GM21619 (cell line): ENCODE results near the gene DGLUCY.
"Not testable (repeated sequence)": the region's sequence is repeated elsewhere in the genome, so short reads cannot be mapped to it uniquely, and the experiment has no call there.

Source experiments
- ATAC-seq: cut with Tn5 transposase; IDR thresholded peaks from one replicate; pipeline ENCODE4 v1.9.1; 2021; ENCODE audit not compliant: unreplicated experiment

Gene DGLUCY

GRCh38 chr14:91103116-91103515, 10.8 kb upstream of the DGLUCY start:
- ATAC-seq, result no peak

- no peak for ATAC-seq
Measured at GRCh38 chr14:91108941-91109611, 4.8 kb upstream of the DGLUCY start.

- ATAC-seq, result no peak
Measured at GRCh38 chr14:91111443-91111842, 2.4 kb upstream of the DGLUCY start.

GRCh38 chr14:91112194-91112593, 1.7 kb upstream of the DGLUCY start:
- ATAC-seq, result no peak

- ATAC-seq, result peak; percentile 79
Measured at GRCh38 chr14:91114079-91115065, 499 bp downstream of the DGLUCY start.

GRCh38 chr14:91115986-91116770, 2.3 kb downstream of the DGLUCY start:
- no peak for ATAC-seq

- ATAC-seq, result no peak
Measured at GRCh38 chr14:91116913-91117588, 3.2 kb downstream of the DGLUCY start.

- ATAC-seq, result no peak
Measured at GRCh38 chr14:91117960-91118359, 4.1 kb downstream of the DGLUCY start.

- no peak for ATAC-seq
Measured at GRCh38 chr14:91118511-91119068, 4.7 kb downstream of the DGLUCY start.

- no peak for ATAC-seq
Measured at GRCh38 chr14:91119556-91120311, 5.9 kb downstream of the DGLUCY start.

GRCh38 chr14:91123201-91123600, 9.3 kb downstream of the DGLUCY start:
- no peak for ATAC-seq

GRCh38 chr14:91124406-91125270, 10.8 kb downstream of the DGLUCY start:
- ATAC-seq, result not testable (repeated sequence)

GRCh38 chr14:91125271-91125660, 11.4 kb downstream of the DGLUCY start:
- ATAC-seq, result no peak

- no peak for ATAC-seq
Measured at GRCh38 chr14:91125801-91126200, 11.9 kb downstream of the DGLUCY start.

GRCh38 chr14:91126761-91127160, 12.9 kb downstream of the DGLUCY start:
- no peak for ATAC-seq

- no peak for ATAC-seq
Measured at GRCh38 chr14:91127401-91127801, 13.5 kb downstream of the DGLUCY start.

GRCh38 chr14:91127924-91128323, 14.1 kb downstream of the DGLUCY start:
- no peak for ATAC-seq

GRCh38 chr14:91128699-91129098, 14.8 kb downstream of the DGLUCY start:
- ATAC-seq, result no peak

GRCh38 chr14:91129261-91129660, 15.4 kb downstream of the DGLUCY start:
- no peak for ATAC-seq
